GM13976 (cell line): ENCODE measurements around the gene SNX9.

Experiments used
- DNase-seq: peaks from one replicate; pipeline ENCODE4 v3.0.0; 2012; ENCODE audit warnings: low spot score
- CTCF ChIP-seq: IDR thresholded peaks from 2 replicates; pipeline ENCODE4 v1.5.1; 2012; ENCODE audit warnings: borderline replicate concordance, mild to moderate bottlenecking; ENCODE audit not compliant: insufficient read depth; ENCODE audit errors: extremely low read depth, missing control alignments, control extremely low read depth
- in situ Hi-C: fragments of 300-500 bp; cut with MboI; formaldehyde crosslinking; loops from one replicate; pipeline ENCODE4 v1.12.0; 2022; ENCODE audit warnings: low sequenced_read_pairs, mixed read lengths, inconsistent platforms; ENCODE audit not compliant: unreplicated experiment

Gene SNX9

GRCh38 chr6:157906537-157907061 is 83.6 kb downstream of the SNX9 start:
- in situ Hi-C loops, result no loop called here
- no peak for DNase-seq
- TF ChIP-seq CTCF, result no peak

GRCh38 chr6:157907651-157908050 is 84.6 kb downstream of the SNX9 start:
- in situ Hi-C loops, result no loop called here

GRCh38 chr6:157908369-157909281 is 85.6 kb downstream of the SNX9 start:
- no peak for TF ChIP-seq CTCF
- in situ Hi-C loops, result no loop called here
- DNase-seq, result peak; percentile 61

More at GRCh38 chr6:157907651-157908050, 84.6 kb downstream of the SNX9 start:
- TF ChIP-seq CTCF, result no peak
- no peak for DNase-seq

GRCh38 chr6:157909282-157909664 is 86.2 kb downstream of the SNX9 start:
- no peak for TF ChIP-seq CTCF
- peak; percentile 54 for DNase-seq
- in situ Hi-C loops, result no loop called here

- no peak for DNase-seq
- no peak for TF ChIP-seq CTCF
- in situ Hi-C loops, result no loop called here
These were observed 88.2 kb downstream of the SNX9 start for GRCh38 chr6:157911278-157911677.

- no peak for DNase-seq
These were observed 88.7 kb downstream of the SNX9 start for GRCh38 chr6:157911786-157912185.

More at GRCh38 chr6:157911786-157912185, 88.7 kb downstream of the SNX9 start:
- no peak for TF ChIP-seq CTCF
- in situ Hi-C loops, result no loop called here
